SK-N-SH (cell line): ENCODE measurements around the gene ZNF516. TPM values are rescaled to one million over a fixed set of nuclear protein-coding genes. Genes with fewer than 3 reads are reported as not detected.

Source experiments
- CTCF ChIA-PET: fragments of 300-600, 350-600 bp; formaldehyde crosslinking; extraction: SDS; loops from one replicate; lab custom pipeline; 2021; lab: Yijun Ruan, JAX
- POLR2A ChIA-PET: fragments of 350-600 bp; sonication (Branson Sonifier 250); formaldehyde crosslinking; extraction: SDS; loops from one replicate; lab custom pipeline; 2020; ENCODE audit warnings: antibody characterized with exemption, inconsistent platforms; lab: Yijun Ruan, JAX
- DNase-seq: peaks from one replicate; pipeline ENCODE4 v3.0.0; 2012
- H2AFZ ChIP-seq: fragments of 200-600 bp; sonication (generic); 2 replicates; pipeline ENCODE4 v1.8.1; 2016; ENCODE audit warnings: antibody characterized with exemption, mild to moderate bottlenecking, low read depth
- H3F3A ChIP-seq: fragments of 200-600 bp; sonication (generic); replicated peaks from 2 replicates; pipeline ENCODE3; 2016; ENCODE audit warnings: antibody characterized with exemption, mild to moderate bottlenecking; ENCODE audit not compliant: insufficient read depth
- H3K27ac ChIP-seq, 2 experiments: fragments of 200-500 bp in 1 of 2; fragments of 200-600 bp in 1 of 2; sonication (Bioruptor generic) in 1 of 2; sonication (generic), shearing (Covaris generic) in 1 of 2; 2 replicates each; pipeline versions ENCODE4 v1.5.1 to v1.6.1; 2014 to 2016; ENCODE audit warnings: low read depth in 2 of 2, inconsistent platforms in 1 of 2, low read length in 1 of 2, mild to moderate bottlenecking in 1 of 2, mixed read lengths in 1 of 2
- H3K27me3 ChIP-seq: fragments of 200-600 bp; sonication (generic), shearing (Covaris generic); 2 replicates; pipeline ENCODE4 v1.6.1; 2016; ENCODE audit warnings: mixed run types; ENCODE audit not compliant: insufficient read depth
- H3K36me3 ChIP-seq, 2 experiments: fragments of 200-500 bp in 1 of 2; fragments of 200-600 bp in 1 of 2; sonication (Bioruptor generic) in 1 of 2; sonication (generic) in 1 of 2; replicated peaks in 1 of 2; 2 replicates each; pipeline versions ENCODE3 to v1.5.1; 2014 to 2016; ENCODE audit warnings: low read length in 1 of 2, mild to moderate bottlenecking in 1 of 2; ENCODE audit not compliant: insufficient read depth in 2 of 2, control insufficient read depth in 1 of 2
- H3K4me1 ChIP-seq, 2 experiments: fragments of 200-500 bp in 1 of 2; fragments of 200-600 bp in 1 of 2; sonication (Bioruptor generic) in 1 of 2; sonication (generic), shearing (Covaris generic) in 1 of 2; 2 replicates each; pipeline versions ENCODE4 v1.5.1 to v1.6.1; 2014 to 2016; ENCODE audit warnings: low read depth in 1 of 2, low read length in 1 of 2, mixed run types in 1 of 2; ENCODE audit not compliant: insufficient read depth in 2 of 2, control insufficient read depth in 1 of 2
- H3K4me2 ChIP-seq: fragments of 200-600 bp; sonication (generic), shearing (Covaris generic); 2 replicates; pipeline ENCODE4 v1.6.1; 2017; ENCODE audit warnings: mixed run types
- H3K4me3 ChIP-seq, 2 experiments: fragments of 200-500 bp in 1 of 2; fragments of 200-600 bp in 1 of 2; sonication (Bioruptor generic) in 1 of 2; sonication (generic), shearing (Covaris generic) in 1 of 2; 2 replicates each; pipeline versions ENCODE4 v1.5.1 to v1.8.1; 2014 to 2016; ENCODE audit warnings: low read depth in 2 of 2, inconsistent platforms in 1 of 2, low read length in 1 of 2, mild to moderate bottlenecking in 1 of 2, mixed read lengths in 1 of 2, moderate library complexity in 1 of 2
- H3K79me2 ChIP-seq: fragments of 200-600 bp; sonication (generic); 2 replicates; pipeline ENCODE4 v1.8.1; 2017; ENCODE audit warnings: mild to moderate bottlenecking; ENCODE audit not compliant: insufficient read depth
- H3K9ac ChIP-seq: fragments of 200-600 bp; sonication (generic); 2 replicates; pipeline ENCODE4 v1.6.1; 2017; ENCODE audit warnings: mixed run types
- H3K9me2 ChIP-seq: fragments of 200-600 bp; sonication (generic); 2 replicates; pipeline ENCODE4 v1.6.1; 2017; ENCODE audit warnings: mixed run types
- H3K9me3 ChIP-seq: fragments of 200-600 bp; sonication (generic); 2 replicates; pipeline ENCODE4 v1.6.1; 2017; ENCODE audit warnings: mixed run types, mild to moderate bottlenecking, moderate library complexity
- H4K20me1 ChIP-seq: fragments of 200-600 bp; sonication (generic); 2 replicates; pipeline ENCODE4 v1.6.1; 2017; ENCODE audit warnings: mild to moderate bottlenecking, mixed run types; ENCODE audit not compliant: insufficient read depth
- CHD2 ChIP-seq: fragments of 150-350 bp; IDR thresholded peaks from 2 replicates; pipeline ENCODE4 v1.6.1; 2018; ENCODE audit warnings: low read length; ENCODE audit not compliant: partially characterized antibody
- FOXM1 ChIP-seq: IDR thresholded peaks from 2 replicates; pipeline ENCODE4 v1.4.0; 2012; ENCODE audit warnings: low read depth, mild to moderate bottlenecking
- MEF2A ChIP-seq: IDR thresholded peaks from 2 replicates; pipeline ENCODE4 v1.4.0; 2012; ENCODE audit warnings: low read depth, borderline replicate concordance
- POLR2AphosphoS5 ChIP-seq: IDR thresholded peaks from 2 replicates; pipeline ENCODE4 v1.6.1; 2012; ENCODE audit warnings: low read depth, low read length
- RFX5 ChIP-seq: IDR thresholded peaks from 2 replicates; pipeline ENCODE4 v1.6.1; 2012; ENCODE audit warnings: mild to moderate bottlenecking, improper control_type of control experiment, low read length
- SIN3A ChIP-seq: IDR thresholded peaks from 2 replicates; pipeline ENCODE4 v1.6.1; 2012; ENCODE audit warnings: low read depth, mild to moderate bottlenecking, low read length, moderate library complexity, borderline replicate concordance
- TEAD4 ChIP-seq: IDR thresholded peaks from 2 replicates; pipeline ENCODE4 v1.4.0; 2012; ENCODE audit warnings: mild to moderate bottlenecking, borderline replicate concordance; ENCODE audit not compliant: insufficient read depth
- WGBS: methylation state at CpG from one replicate; pipeline ENCODE4 v1.1.6; 2017; ENCODE audit warnings: low lambda C conversion rate; 5-methylcytosine and 5-hydroxymethylcytosine counted together
- polyA plus RNA-seq, 3 experiments: library from polyadenylated mRNA; depleted of rRNA; stranded (reverse); fragments of >200 nt; gene quantifications; 2 replicates each; pipeline ENCODE4 v1.2.3, GENCODE V29; 2012
- TF ChIP-seq, protein P1 (sequence below): fragments of 150-350 bp; IDR thresholded peaks from 2 replicates; pipeline ENCODE4 v1.6.1; 2017; ENCODE audit warnings: antibody characterized with exemption, low read length, low read depth, borderline replicate concordance
- TF ChIP-seq, protein P2 (sequence below): IDR thresholded peaks from 2 replicates; pipeline ENCODE4 v1.6.1; 2012; ENCODE audit warnings: mild to moderate bottlenecking, low read depth, low read length, moderate library complexity

Gene ZNF516
- polyA plus RNA-seq, 1 of the 3 experiments (the other 2 are of a cell fraction): 4.4 TPM

- TF ChIP-seq POLR2AphosphoS5: no peak
- no peak for TF ChIP-seq SIN3A
- TF ChIP-seq MEF2A: no peak
- TF ChIP-seq, protein P1, sequence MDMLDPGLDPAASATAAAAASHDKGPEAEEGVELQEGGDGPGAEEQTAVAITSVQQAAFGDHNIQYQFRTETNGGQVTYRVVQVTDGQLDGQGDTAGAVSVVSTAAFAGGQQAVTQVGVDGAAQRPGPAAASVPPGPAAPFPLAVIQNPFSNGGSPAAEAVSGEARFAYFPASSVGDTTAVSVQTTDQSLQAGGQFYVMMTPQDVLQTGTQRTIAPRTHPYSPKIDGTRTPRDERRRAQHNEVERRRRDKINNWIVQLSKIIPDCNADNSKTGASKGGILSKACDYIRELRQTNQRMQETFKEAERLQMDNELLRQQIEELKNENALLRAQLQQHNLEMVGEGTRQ: no peak
- no peak for TF ChIP-seq TEAD4
- TF ChIP-seq, protein P2, sequence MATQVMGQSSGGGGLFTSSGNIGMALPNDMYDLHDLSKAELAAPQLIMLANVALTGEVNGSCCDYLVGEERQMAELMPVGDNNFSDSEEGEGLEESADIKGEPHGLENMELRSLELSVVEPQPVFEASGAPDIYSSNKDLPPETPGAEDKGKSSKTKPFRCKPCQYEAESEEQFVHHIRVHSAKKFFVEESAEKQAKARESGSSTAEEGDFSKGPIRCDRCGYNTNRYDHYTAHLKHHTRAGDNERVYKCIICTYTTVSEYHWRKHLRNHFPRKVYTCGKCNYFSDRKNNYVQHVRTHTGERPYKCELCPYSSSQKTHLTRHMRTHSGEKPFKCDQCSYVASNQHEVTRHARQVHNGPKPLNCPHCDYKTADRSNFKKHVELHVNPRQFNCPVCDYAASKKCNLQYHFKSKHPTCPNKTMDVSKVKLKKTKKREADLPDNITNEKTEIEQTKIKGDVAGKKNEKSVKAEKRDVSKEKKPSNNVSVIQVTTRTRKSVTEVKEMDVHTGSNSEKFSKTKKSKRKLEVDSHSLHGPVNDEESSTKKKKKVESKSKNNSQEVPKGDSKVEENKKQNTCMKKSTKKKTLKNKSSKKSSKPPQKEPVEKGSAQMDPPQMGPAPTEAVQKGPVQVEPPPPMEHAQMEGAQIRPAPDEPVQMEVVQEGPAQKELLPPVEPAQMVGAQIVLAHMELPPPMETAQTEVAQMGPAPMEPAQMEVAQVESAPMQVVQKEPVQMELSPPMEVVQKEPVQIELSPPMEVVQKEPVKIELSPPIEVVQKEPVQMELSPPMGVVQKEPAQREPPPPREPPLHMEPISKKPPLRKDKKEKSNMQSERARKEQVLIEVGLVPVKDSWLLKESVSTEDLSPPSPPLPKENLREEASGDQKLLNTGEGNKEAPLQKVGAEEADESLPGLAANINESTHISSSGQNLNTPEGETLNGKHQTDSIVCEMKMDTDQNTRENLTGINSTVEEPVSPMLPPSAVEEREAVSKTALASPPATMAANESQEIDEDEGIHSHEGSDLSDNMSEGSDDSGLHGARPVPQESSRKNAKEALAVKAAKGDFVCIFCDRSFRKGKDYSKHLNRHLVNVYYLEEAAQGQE: no peak
Measured at GRCh38 chr18:76499637-76500340, 4.7 kb upstream of the ZNF516 start (continued).

- no peak for TF ChIP-seq FOXM1
- TF ChIP-seq, all 33 proteins: peak for 0
- Histone ChIP-seq H2AFZ (no peak overlapping the region), H4K20me1 (no peaks in the 10 kb centered on the region), H3K27ac (no peak overlapping the region), H3F3A (peaks cover 6% of the 10 kb centered on the region), H3K27me3 (peaks cover 7% of the 10 kb centered on the region; the same call in 1 of the 2 replicates), H3K4me2 (no peak overlapping the region), H3K9me3 (no peaks in the 10 kb centered on the region), H3K9me2 (no peaks in the 10 kb centered on the region), H3K9ac (no peak overlapping the region), H3K4me3 (no peak overlapping the region), H3K4me1 (no peaks in the 10 kb centered on the region; a peak in 1 of 4 replicates), H3K79me2 (no peaks in the 10 kb centered on the region), H3K36me3 (no peaks in the 10 kb centered on the region)
- WGBS: 47% methylated on average over 8 of the region's 8 CpGs
- CTCF ChIA-PET: interaction anchor here (1.0 kb wide), 1 partner anchor 188 kb away, joined by 3 read pairs; no protein-coding TSS in a partner anchor
- no peak for DNase-seq
- POLR2A ChIA-PET: no interaction called here
Measured at GRCh38 chr18:76499021-76499420, 4.0 kb upstream of the ZNF516 start.

- Histone ChIP-seq H3K9me2 (no peaks in the 10 kb centered on the region), H3K4me2 (no peak overlapping the region), H3K4me3 (no peak overlapping the region), H3K9me3 (no peaks in the 10 kb centered on the region), H4K20me1 (no peaks in the 10 kb centered on the region), H3K27me3 (no peaks in the 10 kb centered on the region; the same call in 1 of the 2 replicates), H3K79me2 (no peaks in the 10 kb centered on the region), H3K36me3 (no peaks in the 10 kb centered on the region), H3F3A (peaks cover 13% of the 10 kb centered on the region), H3K9ac (no peak overlapping the region), H2AFZ (no peak overlapping the region), H3K27ac (no peak overlapping the region), H3K4me1 (no peaks in the 10 kb centered on the region; a peak in 1 of 4 replicates)
- ChIA-PET POLR2A (no interaction called here), CTCF (interaction anchor here (0.8 to 1.4 kb wide), 4 partner anchors 14 to 212 kb away, joined by 3 to 4 read pairs (median 4); no protein-coding TSS in a partner anchor)
- no peak for DNase-seq
- no peak for TF ChIP-seq TEAD4
- TF ChIP-seq CHD2: no peak
- TF ChIP-seq RFX5: no peak
- TF ChIP-seq, protein P1: no peak
- WGBS: 35% methylated on average over 6 of the region's 6 CpGs
Measured at GRCh38 chr18:76498064-76498463, 3.0 kb upstream of the ZNF516 start.
